ENCODE data around the gene CD247.

Gene CD247

DNA sequence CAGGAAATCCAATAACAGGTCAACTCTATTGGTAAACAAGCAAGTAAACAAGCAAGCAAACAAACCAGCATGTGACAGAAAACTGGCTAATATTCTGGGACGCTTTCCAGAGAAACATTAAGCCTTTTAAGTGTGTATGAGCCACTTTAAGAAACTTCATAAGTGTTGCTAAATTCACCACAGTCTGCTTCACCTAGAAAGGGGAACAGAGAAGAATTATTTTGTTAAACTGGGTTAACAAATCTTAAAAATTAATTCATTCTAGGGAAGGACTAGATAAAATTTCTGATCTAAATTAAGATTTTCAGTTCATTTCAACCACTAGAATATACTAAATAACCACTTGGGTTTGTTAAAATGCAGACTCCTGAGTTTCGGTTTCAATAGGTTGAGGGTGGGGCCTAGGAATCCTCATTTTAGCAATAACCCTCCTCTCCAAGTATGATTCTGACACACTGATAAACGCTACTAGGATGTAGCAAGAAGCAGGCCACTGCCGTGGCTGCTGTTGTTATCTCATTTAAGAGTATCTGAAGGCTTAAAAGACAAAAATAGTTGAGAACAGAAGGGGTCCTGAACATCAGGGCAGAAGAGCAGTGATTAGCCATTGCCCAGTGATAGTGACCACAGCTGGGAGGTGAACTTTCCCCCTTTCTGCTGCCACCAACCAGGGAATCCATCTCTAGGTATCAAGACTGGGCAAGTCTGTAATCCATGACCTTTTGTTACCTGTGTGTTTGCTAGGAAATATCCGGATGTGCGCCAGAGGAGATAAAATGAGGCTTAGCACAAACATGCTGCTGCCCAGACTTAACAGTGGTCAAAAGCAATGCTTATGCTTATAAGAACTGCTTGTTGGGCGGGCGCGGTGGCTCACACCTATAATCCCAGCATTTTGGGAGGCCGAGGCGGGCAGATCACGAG, 24.0 kb upstream of the CD247 start:
- no peak for DNase-seq

DNA sequence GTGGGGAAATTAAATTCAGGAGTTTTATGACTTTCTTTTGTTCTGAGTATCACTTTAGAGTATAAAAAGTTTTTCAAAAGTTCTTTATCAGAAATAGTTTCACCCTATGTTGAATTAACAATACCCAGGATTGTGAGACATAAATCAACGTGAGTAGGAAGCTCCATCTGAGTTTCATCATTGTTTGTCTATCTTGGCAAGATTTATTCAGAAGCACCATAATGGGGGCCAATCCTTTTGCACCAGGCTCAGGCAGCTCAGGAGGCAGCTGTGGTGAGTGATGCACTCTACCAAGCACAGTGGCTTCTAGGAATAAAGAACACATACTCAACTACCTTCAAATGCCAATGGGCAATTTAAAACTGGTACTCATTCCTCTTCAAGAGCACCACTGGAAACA, 23.3 kb upstream of the CD247 start:
- DNase-seq: no peak

DNA sequence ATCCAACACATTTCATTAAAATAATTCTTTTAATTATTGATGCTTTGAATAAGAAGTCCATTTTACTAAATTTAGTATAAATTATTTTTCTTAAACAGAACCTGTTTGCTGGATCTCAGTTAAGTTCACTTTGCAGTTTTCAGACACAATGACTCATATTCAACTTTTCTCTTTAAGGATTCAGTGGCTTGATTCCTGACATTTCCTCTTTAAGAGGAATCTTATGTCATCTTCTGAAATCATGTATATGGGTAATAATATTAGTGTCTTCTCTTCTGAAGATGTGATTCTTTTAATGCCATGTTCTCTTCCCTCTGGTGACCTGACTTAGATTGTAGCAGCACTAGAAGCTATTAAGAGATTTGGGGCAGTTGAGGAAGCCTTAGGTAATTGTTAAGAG, 22.7 kb upstream of the CD247 start:
- DNase-seq: no peak

DNA sequence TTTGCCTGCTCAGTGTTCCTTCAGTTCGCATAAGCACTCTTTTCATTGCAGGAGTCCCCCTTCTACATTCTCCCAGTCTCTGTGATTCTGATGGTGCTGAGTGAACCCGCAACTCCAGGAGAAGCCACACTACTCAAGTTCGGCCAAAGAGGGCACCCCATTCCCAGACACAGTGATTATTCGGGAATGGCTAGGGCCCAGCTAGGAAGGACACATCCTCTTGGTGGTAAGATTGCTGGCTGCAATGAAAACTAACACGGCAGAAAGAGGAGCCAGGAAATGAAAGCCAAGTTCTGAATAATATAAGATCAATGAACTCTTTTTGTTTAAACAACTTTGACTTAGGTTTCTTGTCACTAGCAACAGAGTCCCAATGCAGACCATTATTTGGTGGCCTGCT, 20.3 kb upstream of the CD247 start:
- DNase-seq: no peak

DNA sequence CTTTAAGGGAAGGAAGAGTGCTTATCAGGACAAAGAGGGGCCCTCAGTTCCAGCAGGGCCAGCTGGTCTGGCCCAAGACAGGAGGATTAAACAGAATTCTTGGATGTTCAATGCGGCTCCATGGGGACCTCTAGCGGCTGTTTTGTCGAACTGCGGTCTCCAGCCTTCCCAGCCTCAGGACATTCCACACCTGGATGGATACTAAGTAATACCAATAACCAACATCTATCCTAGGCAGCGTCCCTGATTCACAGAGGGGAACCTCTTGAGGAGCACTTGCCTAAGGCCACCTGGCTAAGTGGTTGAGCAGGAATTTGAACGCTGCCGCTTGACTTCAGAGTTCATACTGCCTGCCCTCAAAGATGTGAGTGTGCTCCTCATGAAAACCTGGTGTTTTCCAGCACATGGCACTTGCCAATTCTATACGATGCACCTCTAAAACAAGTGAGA, 15.5 kb upstream of the CD247 start:
- DNase-seq: peak; percentile 75

DNA sequence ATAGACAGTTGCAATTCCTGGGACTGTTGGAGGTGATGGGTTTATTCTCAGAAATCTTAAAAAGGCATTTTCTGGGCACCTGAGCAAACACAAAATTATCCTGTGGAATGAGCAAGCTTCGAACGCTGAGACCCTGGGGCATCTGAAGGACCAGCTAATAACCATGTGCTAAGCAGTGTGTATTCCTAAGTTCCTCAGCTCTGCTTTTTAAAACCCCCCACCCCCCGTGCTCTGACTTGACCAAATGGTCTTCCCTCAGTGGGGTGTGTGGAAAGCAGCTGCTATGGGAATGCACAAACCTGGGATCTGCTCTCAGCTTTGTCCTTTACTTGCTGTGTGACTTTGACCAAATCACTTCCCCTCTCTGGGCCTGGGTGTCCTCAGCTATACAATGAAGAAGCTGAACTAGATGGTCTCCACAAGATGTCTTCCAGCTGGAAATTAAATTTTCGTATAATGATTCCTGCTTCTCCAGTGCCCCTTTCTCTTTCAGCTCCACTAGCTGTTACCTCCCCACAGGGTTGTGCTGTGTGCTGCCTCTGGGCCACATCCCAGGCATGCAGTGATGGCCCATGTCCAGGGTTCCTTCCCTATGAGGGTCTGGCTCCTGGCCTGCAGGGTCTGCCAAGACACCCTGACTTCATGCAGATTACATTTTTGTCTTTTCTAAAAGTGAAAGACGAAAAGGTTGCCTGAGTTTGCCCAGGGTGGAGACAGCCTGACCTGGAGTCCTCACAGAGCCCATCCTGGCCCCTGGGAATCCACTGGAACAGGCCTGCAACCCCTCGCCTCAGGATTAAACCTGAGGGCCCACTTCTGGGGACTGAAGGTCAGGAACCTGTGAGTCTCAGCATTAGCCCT, 14.9 kb upstream of the CD247 start:
- DNase-seq: no peak

DNA sequence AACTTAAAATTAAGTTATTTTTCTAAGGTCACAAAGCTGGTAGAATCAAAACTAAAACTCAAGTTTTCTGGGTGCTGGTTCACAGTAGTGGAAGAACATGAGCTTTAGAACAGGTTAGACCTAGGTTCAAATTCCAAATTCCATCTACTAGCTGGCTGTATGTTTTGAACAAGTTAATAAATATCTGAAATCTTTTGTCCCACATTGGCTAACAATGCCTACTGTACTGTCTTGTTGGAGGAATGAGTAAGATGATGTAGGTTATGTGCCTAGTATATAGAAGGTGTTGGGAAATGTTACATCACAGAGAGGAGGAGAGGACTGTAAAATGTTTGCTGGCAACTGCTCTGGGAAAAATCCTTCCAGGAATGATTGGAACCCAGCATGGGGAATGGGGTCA, 14.0 kb upstream of the CD247 start:
- DNase-seq: no peak

DNA sequence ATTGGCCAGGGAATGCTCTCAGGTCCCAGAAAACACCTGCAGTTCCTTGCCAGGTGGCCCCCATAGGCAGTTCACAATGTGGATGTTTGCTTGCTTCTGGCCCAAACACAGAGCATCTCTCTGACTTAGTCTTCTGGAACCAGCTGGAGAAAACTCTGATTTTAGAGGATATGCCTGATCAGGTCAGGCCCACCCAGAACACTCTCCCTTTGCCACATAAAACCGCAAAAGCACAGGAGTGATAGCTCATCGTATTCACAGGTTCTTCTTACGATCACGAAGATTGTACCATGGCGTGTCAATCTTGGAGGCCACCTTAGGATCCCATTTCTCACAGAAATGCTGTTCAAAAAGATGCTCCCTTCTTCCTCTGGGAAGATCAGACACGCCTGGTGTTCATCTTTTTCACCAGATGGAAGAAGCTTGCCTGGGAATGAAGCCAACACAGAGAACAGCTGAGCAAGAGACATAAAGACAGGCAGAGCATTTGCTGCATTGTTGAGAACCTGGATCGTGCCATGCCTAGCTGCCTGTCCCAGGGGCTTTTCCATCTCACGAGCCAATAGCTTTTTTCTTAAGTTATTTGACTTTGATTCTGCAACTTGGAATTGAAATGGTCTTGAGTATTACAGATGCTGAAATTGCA, 11.6 kb upstream of the CD247 start:
- no peak for DNase-seq

DNA sequence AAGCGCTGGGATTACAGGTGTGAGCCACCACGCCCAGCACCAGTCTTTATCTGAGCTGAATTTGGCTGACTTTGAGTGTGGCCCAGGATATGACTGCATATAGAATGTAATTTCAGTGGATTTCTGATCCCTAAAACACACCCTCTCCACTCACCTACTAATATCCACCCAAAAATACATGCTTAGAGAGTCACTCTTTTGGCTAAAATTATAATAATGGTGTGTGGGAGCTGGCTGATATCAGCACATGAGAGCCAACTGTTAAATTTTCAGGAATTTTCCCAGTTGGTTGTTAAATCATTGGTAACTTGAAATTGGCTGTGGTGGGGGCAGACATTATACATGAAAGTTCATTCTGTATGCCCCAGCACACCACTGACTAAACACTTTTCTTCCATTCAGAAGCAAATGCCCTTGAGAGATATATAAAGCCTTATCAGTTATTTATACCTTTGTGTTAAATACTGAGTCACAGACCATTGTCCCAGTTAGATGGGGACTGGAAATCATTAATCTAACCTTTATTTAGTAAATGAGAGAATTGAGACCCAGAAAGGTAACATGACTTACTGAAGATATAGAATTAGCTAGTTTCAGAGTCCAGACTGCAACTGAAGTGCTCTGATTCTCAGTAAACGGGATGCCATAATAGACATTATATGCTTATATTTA, 9.9 kb upstream of the CD247 start:
- DNase-seq: no peak

DNA sequence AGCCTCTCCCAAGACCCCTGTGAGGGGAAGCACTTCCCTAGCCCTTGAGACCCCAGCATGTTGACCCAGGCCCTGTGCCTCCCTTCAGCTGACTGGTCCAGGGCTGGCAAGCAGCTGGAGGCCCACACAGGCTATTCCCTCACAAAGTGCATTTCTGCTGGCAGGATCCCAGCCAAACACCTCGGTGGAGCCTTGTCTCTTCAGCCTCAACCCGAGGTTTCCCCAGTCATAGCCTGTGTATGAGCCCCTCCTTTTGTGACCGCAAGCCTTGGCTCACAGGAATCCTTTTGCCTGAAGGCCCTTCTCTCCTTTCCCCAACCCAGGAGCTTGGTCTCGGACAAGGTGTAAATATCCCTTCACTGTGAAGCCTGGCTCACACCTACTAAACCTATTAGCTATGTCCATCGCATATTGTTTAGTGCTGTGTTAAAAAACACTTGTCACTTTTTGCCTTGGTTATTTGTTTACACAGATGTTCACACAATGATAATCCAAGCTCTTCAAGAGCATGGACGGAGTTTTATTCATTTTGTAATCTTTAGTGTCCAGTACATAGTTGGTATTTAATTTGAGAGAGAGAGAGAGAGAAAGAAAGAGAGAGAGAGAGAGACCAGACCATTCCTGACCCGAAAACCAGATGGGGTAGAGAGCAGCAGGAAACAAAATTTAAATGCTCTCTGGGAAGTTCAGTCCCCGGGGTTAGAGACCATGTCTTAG, 8.5 kb upstream of the CD247 start:
- DNase-seq: no peak

DNA sequence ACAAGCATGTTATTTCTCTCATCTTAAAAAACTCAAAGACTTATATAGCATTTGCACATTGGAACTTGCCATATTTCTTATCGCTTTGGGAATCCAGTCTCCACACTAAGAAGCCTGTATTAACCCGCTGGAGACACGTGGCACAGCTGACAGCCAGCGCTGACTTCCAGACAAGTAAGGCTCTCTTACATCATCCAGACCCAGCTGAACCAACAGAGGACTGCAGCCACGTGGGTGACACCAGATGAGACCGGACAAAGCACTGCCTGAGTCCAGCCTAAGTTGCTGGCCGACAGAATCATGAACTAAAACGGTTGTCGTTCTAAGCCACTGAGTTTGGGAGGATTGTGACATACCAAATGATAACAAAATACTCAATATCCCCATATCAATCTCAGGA, 6.3 kb upstream of the CD247 start:
- DNase-seq: no peak

DNA sequence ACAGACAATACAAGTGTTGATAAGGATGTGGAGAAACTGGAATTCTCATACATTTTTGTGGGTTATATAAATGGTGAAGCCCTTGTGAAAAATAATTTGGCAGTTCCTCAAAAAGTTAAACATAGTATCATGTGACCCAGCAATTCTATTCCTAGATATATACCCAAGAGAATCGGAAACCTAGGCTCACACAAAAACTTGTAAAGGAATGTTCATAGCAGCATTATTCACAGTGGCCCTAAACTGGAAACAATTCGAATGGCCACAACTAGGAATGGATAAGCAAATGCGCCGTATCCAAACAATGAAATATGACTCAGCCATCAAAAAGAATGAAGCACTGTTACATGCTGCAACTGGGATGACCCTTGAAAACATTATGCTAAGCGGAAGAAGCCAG, 3.9 kb upstream of the CD247 start:
- DNase-seq: no peak

DNA sequence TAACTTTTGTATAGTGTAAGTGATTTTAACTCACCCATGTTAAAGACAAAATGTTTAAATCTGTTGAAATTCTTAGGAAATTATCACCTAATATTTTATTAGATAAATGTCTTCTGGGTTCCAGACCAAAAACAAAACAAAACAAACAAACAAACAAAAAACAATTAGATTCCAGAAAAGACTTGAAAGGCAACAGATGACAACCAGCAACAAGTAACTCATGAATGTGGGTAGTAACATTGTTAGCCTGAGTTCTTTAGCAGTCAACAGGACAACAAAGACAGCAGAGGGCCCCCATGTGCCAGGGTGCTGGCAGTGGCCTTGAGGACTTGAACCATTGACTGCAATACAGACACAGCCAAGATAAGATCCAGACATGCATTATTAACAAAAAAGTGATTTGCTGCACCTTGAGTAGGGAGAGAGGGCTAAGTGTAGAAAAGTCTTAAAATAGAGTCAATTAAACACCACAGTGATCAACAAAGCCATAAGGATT, 2.4 kb upstream of the CD247 start:
- no peak for DNase-seq

DNA sequence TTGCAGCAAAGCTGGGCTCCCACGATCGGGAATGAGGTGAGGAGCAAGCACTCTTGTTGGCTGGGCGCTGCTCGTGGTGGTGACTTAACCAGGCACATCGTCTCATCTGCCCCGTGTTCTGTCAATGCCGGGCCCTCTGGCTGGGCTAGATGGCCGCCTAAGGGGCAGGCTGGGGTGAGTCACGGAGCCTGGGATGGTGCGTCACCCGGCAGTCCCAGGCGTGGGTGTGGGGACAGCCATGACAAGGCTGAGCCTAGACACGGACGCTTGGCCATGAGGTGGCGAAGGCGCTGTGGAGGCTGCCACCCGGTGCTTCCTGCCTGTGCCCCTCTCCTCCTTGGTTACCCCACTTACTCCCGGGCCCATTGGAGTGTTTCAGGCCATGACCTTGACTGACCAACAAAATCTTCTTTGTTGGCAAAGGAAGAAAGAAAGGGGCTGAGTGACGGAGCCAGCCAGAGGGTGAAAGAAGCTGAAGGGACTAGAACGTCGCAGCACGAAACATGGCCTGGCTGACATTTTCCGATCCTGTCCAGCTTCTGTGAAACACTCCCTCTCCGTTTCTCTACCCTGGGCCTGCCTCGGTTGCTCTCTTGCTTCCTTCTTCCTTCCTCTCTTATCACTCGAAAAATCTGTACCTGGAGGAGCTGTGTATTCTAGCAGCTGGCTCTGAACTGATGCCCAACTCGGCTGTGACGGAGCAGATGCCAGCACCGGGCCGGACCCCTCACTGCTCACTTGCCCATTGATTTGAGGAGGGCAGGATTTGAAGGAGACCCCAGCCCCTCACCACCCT, 596 bp downstream of the CD247 start:
- DNase-seq: peak; percentile 96

DNA sequence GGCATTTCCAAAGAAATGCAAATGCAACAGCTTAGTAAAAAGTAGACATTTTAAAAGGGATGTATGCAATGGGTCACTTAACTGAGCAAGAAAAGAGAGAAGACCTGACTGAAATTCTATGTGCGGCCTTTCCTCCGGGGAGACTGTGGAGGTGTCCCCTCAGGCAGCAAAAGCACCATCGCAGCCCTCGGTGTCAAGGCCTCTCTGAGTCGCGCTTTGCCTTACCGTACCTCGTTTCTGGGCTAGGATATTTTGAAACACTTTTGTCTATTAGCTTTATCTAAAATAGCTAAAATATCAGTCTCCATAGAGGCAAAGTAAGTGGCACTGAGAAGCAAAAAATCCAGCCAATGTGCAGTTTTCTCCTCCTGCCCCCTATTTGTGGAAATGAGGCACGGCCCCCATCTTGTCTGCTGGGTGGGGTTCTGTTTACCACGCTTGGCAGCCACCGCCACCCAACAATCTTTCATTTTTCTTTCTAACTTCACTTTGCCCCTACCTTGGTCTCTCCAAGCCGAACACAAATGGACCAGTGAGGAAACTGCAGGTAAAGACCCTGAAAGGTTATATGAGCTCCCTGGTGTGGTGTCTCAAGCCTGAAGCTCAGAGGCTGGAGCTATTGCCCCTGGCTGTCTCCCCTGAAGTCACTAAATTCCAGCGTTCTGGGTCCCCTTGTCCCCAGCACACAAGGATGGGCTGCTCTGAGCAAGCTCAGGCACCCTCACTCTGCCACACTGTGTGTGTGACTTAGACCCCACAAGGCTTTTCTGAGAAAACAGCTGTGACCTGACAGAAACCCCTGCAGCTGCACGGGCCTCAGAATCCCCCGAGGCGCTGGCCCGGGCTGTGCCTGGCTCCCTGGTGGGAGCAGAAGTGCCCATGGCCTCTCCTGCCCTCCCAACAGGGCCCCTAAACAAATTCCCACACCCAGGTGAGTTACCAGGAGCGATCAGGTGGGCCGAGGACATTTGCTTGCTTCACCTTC, 1.6 kb downstream of the CD247 start:
- no peak for DNase-seq

DNA sequence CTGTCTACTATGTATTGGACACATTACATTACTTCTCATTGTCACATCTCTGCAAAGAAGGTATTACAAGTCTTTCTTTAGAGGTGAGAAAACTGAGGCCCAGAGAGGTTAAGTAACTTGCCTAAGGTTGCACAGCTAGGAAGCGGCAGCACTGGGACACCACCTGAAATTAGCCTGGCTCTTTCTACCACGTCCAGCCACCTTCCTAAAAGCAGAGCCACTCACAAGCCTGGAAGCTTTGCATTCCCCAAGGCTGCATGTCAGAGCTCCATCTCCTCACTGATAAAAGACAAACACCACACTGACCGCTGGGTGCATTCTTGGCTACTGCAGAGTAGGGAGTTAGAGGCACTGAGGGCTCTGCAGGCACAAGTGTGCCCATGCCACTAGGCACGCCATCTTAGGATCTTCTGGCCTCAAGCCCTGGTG, 2.4 kb downstream of the CD247 start:
- no peak for DNase-seq

DNA sequence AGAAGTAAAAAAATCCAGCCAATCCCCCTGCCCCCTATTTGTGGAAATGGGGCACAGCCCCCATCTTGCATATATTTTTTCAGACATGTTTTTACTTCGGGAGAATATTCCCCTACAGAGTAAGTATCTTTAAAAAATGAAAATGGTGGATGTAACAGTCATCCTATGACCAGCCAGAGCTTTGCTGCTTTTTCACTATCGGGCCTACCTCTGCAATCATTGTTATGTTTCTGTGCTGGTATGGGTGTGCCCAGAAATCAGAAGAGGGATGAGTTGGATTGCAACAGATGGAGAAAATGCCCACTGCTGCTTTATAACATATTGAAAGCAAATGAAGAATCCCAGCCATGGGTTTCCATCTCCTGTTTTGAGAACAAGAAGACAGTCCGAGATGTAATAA, 2.9 kb downstream of the CD247 start:
- no peak for DNase-seq

DNA sequence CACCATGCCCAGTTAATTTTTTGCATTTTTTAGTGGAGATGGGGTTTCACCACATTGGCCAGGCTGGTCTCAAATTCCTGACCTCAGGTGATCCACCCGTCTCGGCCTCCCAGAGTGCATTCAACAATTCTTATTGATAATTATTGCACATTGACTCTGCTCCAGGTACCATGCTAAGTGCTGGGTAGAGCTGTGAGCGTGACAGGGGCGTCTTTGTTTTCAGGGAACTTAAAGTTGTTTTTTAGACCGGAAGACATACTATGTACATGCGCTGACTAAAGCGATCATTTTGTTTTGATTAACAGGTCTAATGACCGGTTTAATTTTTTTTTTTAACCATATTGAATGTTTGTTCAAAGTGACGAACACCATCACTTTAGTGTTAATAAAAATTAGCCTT, 4.0 kb downstream of the CD247 start:
- no peak for DNase-seq

DNA sequence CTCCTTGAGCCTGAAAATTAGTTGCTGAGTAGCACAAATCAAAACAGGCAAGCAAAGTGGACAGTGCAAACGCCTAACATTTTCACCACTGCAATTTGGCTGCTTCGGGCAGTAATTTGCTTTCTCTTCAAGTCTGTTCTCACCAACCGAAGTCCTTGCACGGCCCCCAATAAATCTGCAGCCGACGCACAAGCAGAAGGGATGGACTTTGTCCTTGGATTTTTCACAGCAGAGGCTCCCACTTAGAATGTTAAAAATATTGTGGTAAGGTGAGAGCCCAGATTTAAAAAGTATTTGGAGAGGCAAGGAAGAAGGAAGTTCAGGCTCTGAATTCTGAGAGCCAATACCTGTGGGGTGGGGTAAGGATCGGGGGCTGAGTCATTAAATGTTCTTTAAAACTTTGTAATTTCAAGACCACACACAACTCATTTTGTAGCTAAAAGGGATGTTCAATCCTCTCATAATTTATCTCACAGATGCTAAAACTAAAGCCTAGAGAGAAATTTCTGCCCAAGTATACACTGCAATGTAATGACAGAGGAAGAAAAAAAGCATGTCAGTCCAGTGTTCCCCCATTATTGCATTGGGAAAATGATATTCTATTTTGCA, 6.2 kb downstream of the CD247 start:
- DNase-seq: no peak
